Mesothelial cell of epicardium (in vitro differentiated cells): ENCODE measurements around the gene COL19A1. TPM values are rescaled to one million over a fixed set of nuclear protein-coding genes. Genes with fewer than 3 reads are reported as not detected.

Experiments
- DNase-seq, 2 experiments: peaks; one replicate each; pipeline ENCODE4 v3.0.0; 2021; ENCODE audit warnings: low spot score in 2 of 2; ENCODE audit not compliant: unreplicated experiment in 2 of 2
- H3K27ac Mint-ChIP-seq: 2 replicates; pipeline ENCODE4 v1.8.0; 2021; ENCODE audit warnings: mixed read lengths
- H3K27me3 Mint-ChIP-seq: 2 replicates; pipeline ENCODE4 v1.8.0; 2021; ENCODE audit warnings: low read depth, mixed read lengths
- H3K36me3 Mint-ChIP-seq: 2 replicates; pipeline ENCODE4 v1.8.0; 2021; ENCODE audit warnings: mixed read lengths
- H3K4me1 Mint-ChIP-seq: 2 replicates; pipeline ENCODE4 v1.8.0; 2021; ENCODE audit warnings: mixed read lengths
- H3K4me3 Mint-ChIP-seq: 2 replicates; pipeline ENCODE4 v1.8.0; 2021; ENCODE audit warnings: mild to moderate bottlenecking, moderate library complexity, mixed read lengths
- H3K9me3 Mint-ChIP-seq: 2 replicates; pipeline ENCODE4 v1.8.0; 2021; ENCODE audit warnings: mixed read lengths
- total RNA-seq: library from RNA; stranded (reverse); gene quantifications from 3 replicates; pipeline ENCODE4 v1.2.1, GENCODE V29; 2021
- TF ChIP-seq, protein P1 (sequence below): fragments of 200-600 bp; sonication (generic); IDR thresholded peaks from one replicate; pipeline ENCODE4 v1.5.0; 2021; ENCODE audit warnings: antibody characterized with exemption; ENCODE audit not compliant: unreplicated experiment

COL19A1 gene
- total RNA-seq, 1 donor from 2014 or later, result 0.25 TPM

DNA sequence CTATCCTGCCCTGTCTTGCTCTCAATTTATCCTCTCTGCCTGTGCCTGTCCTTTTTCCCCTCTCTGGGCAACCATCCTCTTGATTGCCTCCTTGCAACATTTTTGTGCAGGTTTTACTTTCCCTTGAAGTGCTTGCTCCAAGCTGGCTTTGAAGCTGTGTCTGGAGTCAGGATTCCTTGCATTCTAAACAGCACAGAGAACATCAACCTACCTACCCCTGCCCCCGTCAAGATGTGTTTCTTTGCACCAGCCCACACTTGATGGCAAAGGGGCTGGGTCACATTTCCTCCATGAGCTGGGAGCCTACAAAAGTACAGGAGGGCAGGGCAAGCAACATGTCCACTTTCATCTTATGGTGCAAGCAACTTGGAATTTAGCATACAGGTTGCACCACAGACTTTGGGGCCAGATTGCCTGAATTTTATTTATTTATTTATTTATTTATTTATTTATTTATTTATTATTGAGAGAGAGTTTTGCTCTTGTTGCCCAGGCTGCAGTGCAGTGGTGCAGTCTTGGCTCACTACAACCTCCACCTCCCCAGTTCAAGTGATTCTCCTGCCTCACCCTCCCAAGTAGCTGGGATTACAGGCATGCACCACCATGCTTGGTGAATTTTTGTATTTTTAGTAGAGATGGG lies 206.3 kb downstream of the COL19A1 start:
- H3K9me3 Mint-ChIP-seq, result no peaks in the 10 kb centered on the region
- DNase-seq, result no peak
- no peak overlapping the region for H3K27ac Mint-ChIP-seq
- TF ChIP-seq, protein P1, sequence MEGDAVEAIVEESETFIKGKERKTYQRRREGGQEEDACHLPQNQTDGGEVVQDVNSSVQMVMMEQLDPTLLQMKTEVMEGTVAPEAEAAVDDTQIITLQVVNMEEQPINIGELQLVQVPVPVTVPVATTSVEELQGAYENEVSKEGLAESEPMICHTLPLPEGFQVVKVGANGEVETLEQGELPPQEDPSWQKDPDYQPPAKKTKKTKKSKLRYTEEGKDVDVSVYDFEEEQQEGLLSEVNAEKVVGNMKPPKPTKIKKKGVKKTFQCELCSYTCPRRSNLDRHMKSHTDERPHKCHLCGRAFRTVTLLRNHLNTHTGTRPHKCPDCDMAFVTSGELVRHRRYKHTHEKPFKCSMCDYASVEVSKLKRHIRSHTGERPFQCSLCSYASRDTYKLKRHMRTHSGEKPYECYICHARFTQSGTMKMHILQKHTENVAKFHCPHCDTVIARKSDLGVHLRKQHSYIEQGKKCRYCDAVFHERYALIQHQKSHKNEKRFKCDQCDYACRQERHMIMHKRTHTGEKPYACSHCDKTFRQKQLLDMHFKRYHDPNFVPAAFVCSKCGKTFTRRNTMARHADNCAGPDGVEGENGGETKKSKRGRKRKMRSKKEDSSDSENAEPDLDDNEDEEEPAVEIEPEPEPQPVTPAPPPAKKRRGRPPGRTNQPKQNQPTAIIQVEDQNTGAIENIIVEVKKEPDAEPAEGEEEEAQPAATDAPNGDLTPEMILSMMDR, result no peak
- peaks cover 7% of the 10 kb centered on the region for H3K27me3 Mint-ChIP-seq
- no peaks in the 10 kb centered on the region for H3K36me3 Mint-ChIP-seq
- H3K4me3 Mint-ChIP-seq, result no peak overlapping the region
- no peaks in the 10 kb centered on the region for H3K4me1 Mint-ChIP-seq

DNA sequence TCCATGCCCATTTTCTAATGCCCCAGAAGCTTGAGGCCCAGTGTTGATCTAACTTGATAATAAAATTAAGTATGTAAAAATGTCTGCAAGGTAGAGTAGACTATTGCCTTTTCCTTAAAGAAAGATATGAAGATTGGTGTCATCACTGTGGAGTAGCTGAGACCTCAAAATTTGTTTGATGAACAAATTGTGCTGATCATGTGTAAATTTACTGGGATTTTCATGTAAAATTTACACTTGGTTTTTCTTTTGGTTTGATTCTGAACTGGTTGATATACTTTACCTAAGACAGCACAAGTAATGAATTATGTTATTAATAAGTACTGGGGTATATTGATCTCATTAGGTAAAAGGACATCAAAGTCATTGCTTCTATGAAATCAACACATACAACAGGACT lies 207.3 kb downstream of the COL19A1 start:
- Mint-ChIP-seq H3K27ac (no peak overlapping the region), H3K36me3 (no peaks in the 10 kb centered on the region), H3K9me3 (no peaks in the 10 kb centered on the region), H3K4me1 (no peaks in the 10 kb centered on the region), H3K4me3 (no peak overlapping the region), H3K27me3 (peaks cover 7% of the 10 kb centered on the region)
- TF ChIP-seq, protein P1, result no peak
- no peak for DNase-seq

DNA sequence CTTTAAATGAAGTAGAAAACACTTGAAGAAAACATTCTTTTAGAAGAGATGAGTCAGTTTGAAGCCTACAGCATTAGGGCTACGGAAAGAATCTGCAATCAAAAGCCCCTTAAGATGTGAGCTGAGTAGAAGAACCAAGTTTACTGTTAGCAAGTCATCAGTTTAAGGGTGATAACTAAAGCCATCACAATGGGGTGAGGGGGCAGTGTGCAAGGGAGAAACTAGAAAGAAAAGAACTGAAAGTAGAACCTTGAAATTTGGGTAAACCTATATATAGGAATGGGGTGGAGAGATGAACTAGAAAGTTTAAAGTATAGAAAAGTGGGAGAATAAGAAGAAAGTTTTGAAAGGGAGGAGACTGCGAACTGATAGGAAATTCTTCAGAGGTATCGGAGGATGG lies 212.9 kb downstream of the COL19A1 start:
- no peak overlapping the region for H3K4me3 Mint-ChIP-seq
- TF ChIP-seq, protein P1, result no peak
- H3K4me1 Mint-ChIP-seq, result peaks cover 10% of the 10 kb centered on the region
- H3K36me3 Mint-ChIP-seq, result no peaks in the 10 kb centered on the region
- H3K27me3 Mint-ChIP-seq, result no peaks in the 10 kb centered on the region
- no peaks in the 10 kb centered on the region for H3K9me3 Mint-ChIP-seq
- no peak overlapping the region for H3K27ac Mint-ChIP-seq
- DNase-seq, result no peak

DNA sequence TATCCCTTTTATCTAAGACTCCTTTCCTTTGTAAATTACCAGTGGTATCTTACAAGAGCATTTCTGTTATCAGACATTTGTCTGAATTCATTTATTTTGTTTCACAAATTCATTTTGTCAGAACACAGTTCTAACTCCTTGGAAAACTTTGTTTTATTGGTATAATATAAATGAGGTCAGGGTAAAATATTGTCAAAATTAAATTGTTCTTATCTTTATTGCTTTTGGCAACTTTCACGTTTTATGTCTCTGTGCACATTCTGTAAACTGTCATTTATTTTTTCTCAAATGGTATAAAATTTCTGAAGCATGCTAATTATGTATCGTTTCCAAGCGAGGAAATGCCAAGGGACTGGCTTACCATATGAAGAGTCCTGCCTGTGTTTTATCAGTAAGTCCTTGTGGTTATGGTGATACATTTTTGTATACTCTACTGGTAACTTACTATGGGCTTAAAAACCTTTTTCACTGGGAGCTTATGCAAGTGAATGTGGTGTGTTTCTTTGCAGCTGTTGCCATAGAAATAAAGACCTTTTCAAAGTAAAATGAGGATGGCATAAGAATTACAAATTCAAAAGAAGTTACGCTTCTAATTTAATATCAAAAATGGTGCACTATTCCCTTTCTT lies 214.2 kb downstream of the COL19A1 start:
- H3K4me1 Mint-ChIP-seq, result peaks cover 10% of the 10 kb centered on the region
- peaks cover 2% of the 10 kb centered on the region for H3K27me3 Mint-ChIP-seq
- no peaks in the 10 kb centered on the region for H3K36me3 Mint-ChIP-seq
- no peak for DNase-seq
- H3K9me3 Mint-ChIP-seq, result no peaks in the 10 kb centered on the region
- TF ChIP-seq, protein P1, result no peak
- no peak overlapping the region for H3K4me3 Mint-ChIP-seq
- H3K27ac Mint-ChIP-seq, result no peak overlapping the region

DNA sequence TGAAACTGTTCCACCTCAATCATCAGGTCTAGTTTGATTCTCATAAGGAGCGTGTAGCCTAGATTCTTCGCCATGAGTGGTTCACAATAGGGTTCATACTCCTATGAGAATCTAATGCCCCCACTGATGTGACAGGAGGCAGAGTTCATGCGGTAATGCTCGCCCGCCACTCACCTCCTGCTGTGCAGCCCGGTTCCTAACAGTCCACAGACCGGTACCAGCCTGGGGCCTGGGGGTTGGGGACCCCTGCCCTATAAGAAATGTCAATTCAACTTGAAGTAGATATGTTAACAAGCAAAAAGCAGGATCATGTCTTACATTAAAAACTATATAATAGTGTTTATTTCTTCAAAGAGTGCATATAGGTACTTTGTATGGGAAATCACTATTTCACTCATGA lies 216.5 kb downstream of the COL19A1 start:
- TF ChIP-seq, protein P1, result no peak
- no peak overlapping the region for H3K4me3 Mint-ChIP-seq
- no peaks in the 10 kb centered on the region for H3K9me3 Mint-ChIP-seq
- H3K4me1 Mint-ChIP-seq, result peaks cover 10% of the 10 kb centered on the region
- H3K27ac Mint-ChIP-seq, result no peak overlapping the region
- no peaks in the 10 kb centered on the region for H3K36me3 Mint-ChIP-seq
- DNase-seq, result no peak
- H3K27me3 Mint-ChIP-seq, result peaks cover 2% of the 10 kb centered on the region
